ENCODE data around the gene PYY. TPM values are rescaled to one million over a fixed set of nuclear protein-coding genes. Genes with fewer than 3 reads are reported as not detected.

PYY gene
- total RNA-seq, 1 experiment from 2014 or later: not detected

DNA sequence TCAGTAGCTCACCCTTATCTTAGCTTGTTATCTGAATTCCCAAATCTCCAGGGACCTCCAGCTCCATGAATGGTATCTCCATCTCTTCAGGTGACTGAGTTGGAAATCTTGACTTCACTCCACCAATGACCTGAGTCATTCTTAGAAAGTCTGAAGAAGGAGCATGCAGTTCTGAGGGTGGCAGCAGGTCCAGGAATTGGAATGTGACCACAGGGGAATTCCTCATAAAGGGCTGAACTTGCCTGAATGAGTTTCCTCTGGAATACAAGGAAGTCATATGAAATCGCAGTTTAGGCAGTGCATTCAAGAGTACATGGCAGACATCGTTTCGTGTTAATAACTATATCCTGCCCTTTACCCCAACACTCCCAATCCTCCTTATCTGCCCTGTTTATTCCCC, 12.5 kb upstream of the PYY start:
- Histone ChIP-seq H3K36me3 (ENCODE audit: control insufficient read depth, insufficient read depth, low read length) (no peaks in the 10 kb centered on the region), H3K4me1 (ENCODE audit: control insufficient read depth, insufficient read depth, low read length) (no peaks in the 10 kb centered on the region), H3K27ac (ENCODE audit: low read length) (no peak overlapping the region), H3K4me3 (ENCODE audit: low read depth in 2 of 2, low read length in 2 of 2) (no peak overlapping the region), H3K9me3 (ENCODE audit: control insufficient read depth, insufficient read depth, low read depth, low read length) (no peaks in the 10 kb centered on the region), H3K27me3 (ENCODE audit: control insufficient read depth, insufficient read depth, low read length) (no peaks in the 10 kb centered on the region)
- intact Hi-C loops (cut with micrococcal nuclease; ENCODE audit: unreplicated experiment): no loop called here
- in situ Hi-C loops (cut with HindIII; ENCODE audit: low pct_unique_long_range_greater_than_20kb, low sequenced_read_pairs): no loop called here
- no peak for TF ChIP-seq POLR2AphosphoS5 (IDR thresholded peaks at IDR 0.05; ENCODE audit: low read depth, low read length)
- TF ChIP-seq, protein P1, sequence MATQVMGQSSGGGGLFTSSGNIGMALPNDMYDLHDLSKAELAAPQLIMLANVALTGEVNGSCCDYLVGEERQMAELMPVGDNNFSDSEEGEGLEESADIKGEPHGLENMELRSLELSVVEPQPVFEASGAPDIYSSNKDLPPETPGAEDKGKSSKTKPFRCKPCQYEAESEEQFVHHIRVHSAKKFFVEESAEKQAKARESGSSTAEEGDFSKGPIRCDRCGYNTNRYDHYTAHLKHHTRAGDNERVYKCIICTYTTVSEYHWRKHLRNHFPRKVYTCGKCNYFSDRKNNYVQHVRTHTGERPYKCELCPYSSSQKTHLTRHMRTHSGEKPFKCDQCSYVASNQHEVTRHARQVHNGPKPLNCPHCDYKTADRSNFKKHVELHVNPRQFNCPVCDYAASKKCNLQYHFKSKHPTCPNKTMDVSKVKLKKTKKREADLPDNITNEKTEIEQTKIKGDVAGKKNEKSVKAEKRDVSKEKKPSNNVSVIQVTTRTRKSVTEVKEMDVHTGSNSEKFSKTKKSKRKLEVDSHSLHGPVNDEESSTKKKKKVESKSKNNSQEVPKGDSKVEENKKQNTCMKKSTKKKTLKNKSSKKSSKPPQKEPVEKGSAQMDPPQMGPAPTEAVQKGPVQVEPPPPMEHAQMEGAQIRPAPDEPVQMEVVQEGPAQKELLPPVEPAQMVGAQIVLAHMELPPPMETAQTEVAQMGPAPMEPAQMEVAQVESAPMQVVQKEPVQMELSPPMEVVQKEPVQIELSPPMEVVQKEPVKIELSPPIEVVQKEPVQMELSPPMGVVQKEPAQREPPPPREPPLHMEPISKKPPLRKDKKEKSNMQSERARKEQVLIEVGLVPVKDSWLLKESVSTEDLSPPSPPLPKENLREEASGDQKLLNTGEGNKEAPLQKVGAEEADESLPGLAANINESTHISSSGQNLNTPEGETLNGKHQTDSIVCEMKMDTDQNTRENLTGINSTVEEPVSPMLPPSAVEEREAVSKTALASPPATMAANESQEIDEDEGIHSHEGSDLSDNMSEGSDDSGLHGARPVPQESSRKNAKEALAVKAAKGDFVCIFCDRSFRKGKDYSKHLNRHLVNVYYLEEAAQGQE (IDR thresholded peaks at IDR 0.05; ENCODE audit: insufficient read depth in 1 of 2, low read depth in 2 of 2, low read length in 1 of 2): no peak
- TF ChIP-seq TCF7L2 (IDR thresholded peaks at IDR 0.05; ENCODE audit: low read depth, low read length): no peak
- TF ChIP-seq, protein P2, sequence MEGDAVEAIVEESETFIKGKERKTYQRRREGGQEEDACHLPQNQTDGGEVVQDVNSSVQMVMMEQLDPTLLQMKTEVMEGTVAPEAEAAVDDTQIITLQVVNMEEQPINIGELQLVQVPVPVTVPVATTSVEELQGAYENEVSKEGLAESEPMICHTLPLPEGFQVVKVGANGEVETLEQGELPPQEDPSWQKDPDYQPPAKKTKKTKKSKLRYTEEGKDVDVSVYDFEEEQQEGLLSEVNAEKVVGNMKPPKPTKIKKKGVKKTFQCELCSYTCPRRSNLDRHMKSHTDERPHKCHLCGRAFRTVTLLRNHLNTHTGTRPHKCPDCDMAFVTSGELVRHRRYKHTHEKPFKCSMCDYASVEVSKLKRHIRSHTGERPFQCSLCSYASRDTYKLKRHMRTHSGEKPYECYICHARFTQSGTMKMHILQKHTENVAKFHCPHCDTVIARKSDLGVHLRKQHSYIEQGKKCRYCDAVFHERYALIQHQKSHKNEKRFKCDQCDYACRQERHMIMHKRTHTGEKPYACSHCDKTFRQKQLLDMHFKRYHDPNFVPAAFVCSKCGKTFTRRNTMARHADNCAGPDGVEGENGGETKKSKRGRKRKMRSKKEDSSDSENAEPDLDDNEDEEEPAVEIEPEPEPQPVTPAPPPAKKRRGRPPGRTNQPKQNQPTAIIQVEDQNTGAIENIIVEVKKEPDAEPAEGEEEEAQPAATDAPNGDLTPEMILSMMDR (IDR thresholded peaks at IDR 0.05): no peak
- no peak for TF ChIP-seq SIN3A (IDR thresholded peaks at IDR 0.05; ENCODE audit: borderline replicate concordance, insufficient read depth, low read depth, low read length)
- no peak for ATAC-seq
- DNase-seq (ENCODE audit: low read depth, low spot score): no peak
- BruUV-seq (replicated peaks): no TSS peak
- POLR2A ChIA-PET: no interaction called here
- CTCF ChIA-PET: no interaction called here

DNA sequence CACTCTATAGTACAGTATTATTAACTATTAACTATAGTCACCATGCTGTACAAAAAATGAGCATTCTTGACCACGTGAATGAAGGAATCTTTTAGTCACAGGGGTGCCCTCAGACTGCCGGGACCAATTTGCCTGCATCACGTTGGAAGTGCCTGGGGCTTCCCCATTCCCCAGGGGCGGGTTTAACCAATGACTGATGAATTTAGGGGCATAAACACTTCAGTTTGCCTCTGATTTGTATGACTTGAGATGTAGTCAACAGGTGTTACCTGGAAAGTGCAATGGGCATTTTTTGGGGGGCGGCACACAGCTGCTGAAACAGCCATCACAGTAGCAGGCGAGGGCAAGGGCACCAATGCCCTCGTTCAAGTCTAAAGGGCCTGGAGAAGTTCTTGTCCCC, 8.7 kb upstream of the PYY start:
- no TSS peak for BruUV-seq (replicated peaks)
- CTCF ChIA-PET: no interaction called here
- intact Hi-C loops (cut with micrococcal nuclease; ENCODE audit: unreplicated experiment): no loop called here

More for the DNA sequence above, 8.7 kb upstream of the PYY start:
- in situ Hi-C loops (cut with HindIII; ENCODE audit: low pct_unique_long_range_greater_than_20kb, low sequenced_read_pairs): no loop called here
- Histone ChIP-seq H3K27me3 (ENCODE audit: control insufficient read depth, insufficient read depth, low read length) (no peaks in the 10 kb centered on the region), H3K27ac (ENCODE audit: low read length) (no peak overlapping the region), H3K9me3 (ENCODE audit: control insufficient read depth, insufficient read depth, low read depth, low read length) (no peaks in the 10 kb centered on the region), H3K36me3 (ENCODE audit: control insufficient read depth, insufficient read depth, low read length) (no peaks in the 10 kb centered on the region), H3K4me3 (ENCODE audit: low read depth in 2 of 2, low read length in 2 of 2) (no peak overlapping the region), H3K4me1 (ENCODE audit: control insufficient read depth, insufficient read depth, low read length) (no peaks in the 10 kb centered on the region)
- TF ChIP-seq, protein P1 (IDR thresholded peaks at IDR 0.05; ENCODE audit: insufficient read depth in 1 of 2, low read depth in 2 of 2, low read length in 1 of 2): no peak
- TF ChIP-seq POLR2AphosphoS5 (IDR thresholded peaks at IDR 0.05; ENCODE audit: low read depth, low read length) (no peak), SIN3A (IDR thresholded peaks at IDR 0.05; ENCODE audit: borderline replicate concordance, insufficient read depth, low read depth, low read length) (no peak), TCF7L2 (IDR thresholded peaks at IDR 0.05; ENCODE audit: low read depth, low read length) (no peak)
- TF ChIP-seq, protein P2 (IDR thresholded peaks at IDR 0.05): no peak
- DNase-seq (ENCODE audit: low read depth, low spot score) (no peak), ATAC-seq (no peak)
- POLR2A ChIA-PET: no interaction called here
